ENCODE data around the gene SPPL2C. TPM values are rescaled to one million over a fixed set of nuclear protein-coding genes. Genes with fewer than 3 reads are reported as not detected.

SPPL2C gene
- total RNA-seq, 4 donors from 2014 or later: not detected

GRCh38 chr17:45886852-45887251, 42.2 kb downstream of the SPPL2C start:
- Histone ChIP-seq H3K27me3 (peaks cover 7% of the 10 kb centered on the region), H3K27ac (no peak overlapping the region), H3K4me3 (no peak overlapping the region), H3K4me1 (no peaks in the 10 kb centered on the region), H3K36me3 (no peaks in the 10 kb centered on the region), H3K9me3 (peaks cover 0 to 8% (median 0%) of the 10 kb centered on the region in 3 donors)
- ATAC-seq: no peak
- 63% methylated on average over 1 of the region's 2 CpGs; no CpG with 5 or more reads in 1 of the 2 donors for WGBS, 2 donors (ENCODE audit: low coverage in 1 of 2)
- TF ChIP-seq POLR2A (IDR thresholded peaks at IDR 0.05): no peak
- no peak for TF ChIP-seq POLR2AphosphoS5 (IDR thresholded peaks at IDR 0.05)
- TF ChIP-seq CTCF (IDR thresholded peaks at IDR 0.05): no peak
- no peak for TF ChIP-seq EP300 (IDR thresholded peaks at IDR 0.05)

GRCh38 chr17:45888392-45888791, 43.7 kb downstream of the SPPL2C start:
- 20 to 92% methylated on average over 2 of the region's 5 CpGs for WGBS, 2 donors (ENCODE audit: low coverage in 1 of 2)
- H3K36me3 ChIP-seq: no peaks in the 10 kb centered on the region
- no peaks in the 10 kb centered on the region for H3K4me1 ChIP-seq
- peaks cover 0 to 8% (median 0%) of the 10 kb centered on the region in 3 donors for H3K9me3 ChIP-seq
- H3K27ac ChIP-seq: no peak overlapping the region
- TF ChIP-seq POLR2AphosphoS5 (IDR thresholded peaks at IDR 0.05) (no peak), POLR2A (IDR thresholded peaks at IDR 0.05) (no peak), EP300 (IDR thresholded peaks at IDR 0.05) (no peak), CTCF (IDR thresholded peaks at IDR 0.05) (no peak)
- H3K27me3 ChIP-seq: peaks cover 6% of the 10 kb centered on the region
- no peak for ATAC-seq
- H3K4me3 ChIP-seq: no peak overlapping the region

GRCh38 chr17:45889579-45889978, 44.9 kb downstream of the SPPL2C start:
- Histone ChIP-seq H3K9me3 (peaks cover 0 to under 1% (median 0%) of the 10 kb centered on the region in 3 donors), H3K36me3 (no peaks in the 10 kb centered on the region), H3K27me3 (peaks cover under 1% of the 10 kb centered on the region), H3K27ac (no peak overlapping the region), H3K4me3 (no peak overlapping the region), H3K4me1 (peaks cover 0 to 7% (median 0%) of the 10 kb centered on the region in 3 donors)
- no peak for ATAC-seq
- 0 to 53% methylated on average over 1 to 3 of the region's 4 CpGs for WGBS, 2 donors (ENCODE audit: low coverage in 1 of 2)
- no peak for TF ChIP-seq CTCF (IDR thresholded peaks at IDR 0.05)
- no peak for TF ChIP-seq POLR2A (IDR thresholded peaks at IDR 0.05)
- no peak for TF ChIP-seq EP300 (IDR thresholded peaks at IDR 0.05)
- TF ChIP-seq POLR2AphosphoS5 (IDR thresholded peaks at IDR 0.05): no peak

GRCh38 chr17:45893725-45894021, 49.0 kb downstream of the SPPL2C start:
- H3K9me3 ChIP-seq: no peaks in the 10 kb centered on the region
- ATAC-seq: no peak
- peaks cover 0 to 39% (median 24%) of the 10 kb centered on the region in 3 donors for H3K4me1 ChIP-seq
- peak overlapping the region; percentile 66 to 85 for H3K4me3 ChIP-seq
- peak overlapping the region in 2 of 4 donors; percentile 78 to 79 for H3K27ac ChIP-seq
- peaks cover 39% of the 10 kb centered on the region for H3K27me3 ChIP-seq
- H3K36me3 ChIP-seq: no peaks in the 10 kb centered on the region
- TF ChIP-seq POLR2AphosphoS5 (IDR thresholded peaks at IDR 0.05): no peak
- no peak for TF ChIP-seq POLR2A (IDR thresholded peaks at IDR 0.05)
- TF ChIP-seq CTCF (IDR thresholded peaks at IDR 0.05): no peak
- TF ChIP-seq EP300 (IDR thresholded peaks at IDR 0.05): no peak
- WGBS, 2 donors (ENCODE audit: low coverage in 1 of 2): 34 to 39% methylated on average over 5 to 7 of the region's 7 CpGs

GRCh38 chr17:45894022-45894784, 49.5 kb downstream of the SPPL2C start, which contains the start of gene MAPT:
MAPT (plus strand) TSS chr17:45894554; CDS start chr17:45962338, 67,784 bp downstream.
- Histone ChIP-seq H3K27me3 (peaks cover 44% of the 10 kb centered on the region), H3K4me1 (peaks cover 0 to 39% (median 24%) of the 10 kb centered on the region in 3 donors), H3K4me3 (peak within 1 kb of the TSS; percentile 66 to 85), H3K9me3 (no peaks in the 10 kb centered on the region), H3K36me3 (no peaks in the 10 kb centered on the region), H3K27ac (peak within 1 kb of the TSS in 3 of 4 donors; percentile 63 to 79 (median 78))
- 2 to 8% methylated on average over 11 to 12 of the region's 97 CpGs for whole genome bisulfite sequencing, 2 donors (ENCODE audit: low coverage in 1 of 2)
- peak; percentile 98 for ATAC-seq
- TF ChIP-seq EP300 (IDR thresholded peaks at IDR 0.05): no peak
- TF ChIP-seq CTCF (IDR thresholded peaks at IDR 0.05): peak in 3 of 4 experiments; percentile 93 to 99 (median 96)

Measured in gastroesophageal sphincter (tissue), 4 donors.